Measurements from ENCODE around the gene TRIP12. TPM values are rescaled to one million over a fixed set of nuclear protein-coding genes. Genes with fewer than 3 reads are reported as not detected.

The TRIP12 gene
- total and polyA plus RNA-seq, 8 donors: 13.4 to 342 (median 117) TPM

- intact Hi-C loops (cut with DNase I; ENCODE audit: low total_unique reads): no loop called here
- TF ChIP-seq EP300 (IDR thresholded peaks at IDR 0.05) (no peak), CTCF (IDR thresholded peaks at IDR 0.05) (no peak), POLR2A (IDR thresholded peaks at IDR 0.05) (no peak), POLR2AphosphoS5 (IDR thresholded peaks at IDR 0.05) (no peak)
- Histone ChIP-seq H3K4me1 (peaks cover 4 to 72% (median 50%) of the 10 kb centered on the region in 4 donors), H3K36me3 (peaks cover 3 to 21% (median 13%) of the 10 kb centered on the region in 4 donors), H3K4me3 (no peak overlapping the region), H3K9me3 (no peaks in the 10 kb centered on the region), H3K27me3 (no peaks in the 10 kb centered on the region), H3K27ac (no peak overlapping the region)
- no peak for DNase-seq
- 91 to 97% (median 91%) methylated on average over 5 of the region's 5 CpGs for WGBS, 5 donors
These were observed 4.0 kb downstream of the TRIP12 start for GRCh38 chr2:229917793-229918192.

DNA sequence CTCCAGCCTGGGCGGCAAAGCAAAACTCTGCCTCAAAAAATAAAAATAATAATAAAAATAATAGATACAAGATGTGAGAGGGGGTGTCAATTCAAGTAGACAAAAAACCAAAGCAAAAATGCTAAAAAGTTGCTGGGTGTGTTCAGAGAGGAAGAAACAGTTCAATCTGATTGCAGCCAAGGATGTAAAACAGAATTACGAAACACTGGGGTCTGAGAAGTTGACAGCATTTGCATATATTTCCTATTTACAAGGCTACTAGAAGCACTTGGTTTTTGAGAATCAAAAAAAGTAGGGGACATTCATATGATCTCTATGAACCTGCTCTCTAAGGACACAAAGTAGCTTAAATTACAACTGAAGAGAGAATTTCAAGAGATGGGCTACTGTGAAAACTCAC, 7.6 kb downstream of the TRIP12 start:
- peaks cover 11 to 90% (median 58%) of the 10 kb centered on the region in 4 donors for H3K4me1 ChIP-seq
- 86 to 94% (median 92%) methylated on average over 2 of the region's 2 CpGs for WGBS, 5 donors
- no peak for DNase-seq
- no peak overlapping the region for H3K4me3 ChIP-seq
- intact Hi-C loops (cut with DNase I; ENCODE audit: low total_unique reads): no loop called here
- no peak for TF ChIP-seq EP300 (IDR thresholded peaks at IDR 0.05)
- no peak for TF ChIP-seq CTCF (IDR thresholded peaks at IDR 0.05)
- no peak for TF ChIP-seq POLR2A (IDR thresholded peaks at IDR 0.05)
- no peak for TF ChIP-seq POLR2AphosphoS5 (IDR thresholded peaks at IDR 0.05)
- H3K27ac ChIP-seq: no peak overlapping the region
- no peaks in the 10 kb centered on the region for H3K27me3 ChIP-seq
- H3K9me3 ChIP-seq: no peaks in the 10 kb centered on the region
- H3K36me3 ChIP-seq: peaks cover 3 to 20% (median 14%) of the 10 kb centered on the region in 4 donors

- 43 to 63% (median 53%) methylated on average over 1 of the region's 1 CpG for WGBS, 5 donors
These were observed 10.9 kb downstream of the TRIP12 start for GRCh38 chr2:229910832-229911412.

DNA sequence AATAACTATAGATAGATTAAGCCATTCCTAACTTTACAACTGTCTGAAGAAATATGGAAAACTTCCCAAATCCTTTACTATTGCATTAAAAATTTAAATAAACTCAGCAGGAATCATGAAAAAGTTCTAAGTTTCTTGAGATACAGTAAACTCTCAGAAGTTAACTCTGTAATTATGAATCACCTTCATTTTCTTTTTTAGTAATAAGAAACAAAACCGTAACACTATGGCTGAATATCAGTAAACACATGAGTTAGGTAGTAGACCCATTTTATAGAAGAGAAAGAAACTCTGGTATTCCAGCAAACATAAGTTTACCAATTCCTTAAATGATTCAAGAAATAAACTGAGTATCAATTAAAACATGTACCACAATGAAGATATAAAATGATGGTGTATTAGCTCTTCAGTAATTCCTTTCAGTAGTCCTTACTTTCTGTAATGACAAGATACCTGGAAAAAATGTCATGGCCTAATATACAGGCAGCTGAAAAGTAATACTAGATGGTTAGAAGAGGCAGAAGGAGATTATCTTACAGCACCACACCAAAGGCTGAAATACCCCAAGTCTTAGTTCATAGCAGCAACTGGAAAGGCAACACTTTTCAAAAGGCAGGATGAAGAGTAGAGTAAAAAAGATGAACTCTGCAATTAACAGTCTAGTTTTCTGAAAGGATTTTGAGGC, 11.5 kb downstream of the TRIP12 start:
- DNase-seq: no peak
- peaks cover 8 to 73% (median 48%) of the 10 kb centered on the region in 4 donors for H3K4me1 ChIP-seq
- peaks cover 7 to 30% (median 25%) of the 10 kb centered on the region in 4 donors for H3K36me3 ChIP-seq
- 86 to 92% (median 86%) methylated on average over 1 of the region's 1 CpG for WGBS, 5 donors
- H3K27me3 ChIP-seq: no peaks in the 10 kb centered on the region
- no peaks in the 10 kb centered on the region for H3K9me3 ChIP-seq
- TF ChIP-seq POLR2AphosphoS5 (IDR thresholded peaks at IDR 0.05): no peak
- no peak for TF ChIP-seq CTCF (IDR thresholded peaks at IDR 0.05)
- TF ChIP-seq POLR2A (IDR thresholded peaks at IDR 0.05): no peak
- TF ChIP-seq EP300 (IDR thresholded peaks at IDR 0.05): no peak
- intact Hi-C loops (cut with DNase I; ENCODE audit: low total_unique reads): no loop called here
- no peak overlapping the region for H3K27ac ChIP-seq
- no peak overlapping the region for H3K4me3 ChIP-seq

More at GRCh38 chr2:229910832-229911412, 10.9 kb downstream of the TRIP12 start:
- no peak for TF ChIP-seq POLR2A (IDR thresholded peaks at IDR 0.05)
- TF ChIP-seq CTCF (IDR thresholded peaks at IDR 0.05): peak in 2 of 7 experiments; percentile 9 to 20
- peak in 1 of 3 donors; percentile 22 for TF ChIP-seq POLR2AphosphoS5 (IDR thresholded peaks at IDR 0.05)
- no peak for TF ChIP-seq EP300 (IDR thresholded peaks at IDR 0.05)
- peak in 1 of 2 donors; percentile 30 for DNase-seq
- H3K9me3 ChIP-seq: no peaks in the 10 kb centered on the region
- peaks cover 8 to 78% (median 49%) of the 10 kb centered on the region in 4 donors for H3K4me1 ChIP-seq
- H3K27me3 ChIP-seq: no peaks in the 10 kb centered on the region
- intact Hi-C loops (cut with DNase I; ENCODE audit: low total_unique reads): no loop called here
- H3K27ac ChIP-seq: no peak overlapping the region
- H3K36me3 ChIP-seq: peaks cover 7 to 30% (median 25%) of the 10 kb centered on the region in 4 donors
- H3K4me3 ChIP-seq: no peak overlapping the region
